Measurements from ENCODE around the gene CLEC4C. TPM values are rescaled to one million over a fixed set of nuclear protein-coding genes. Genes with fewer than 3 reads are reported as not detected.

The CLEC4C gene
- total and polyA plus RNA-seq, 10 of the 15 experiments (the other 5 are each of a cell fraction or from before 2014, with no cell fraction given): 0.38 to 12.2 (median 4.6) TPM

GRCh38 chr12:7712841-7713442 lies 34.2 kb downstream of the CLEC4C start (continued):
- TF ChIP-seq CEBPZ (IDR thresholded peaks at IDR 0.05; ENCODE audit: low read depth, low read length): no peak
- TF ChIP-seq PML (IDR thresholded peaks at IDR 0.05; ENCODE audit: low read length): no peak
- TF ChIP-seq ZBTB33 (IDR thresholded peaks at IDR 0.05): no peak

GRCh38 chr12:7711133-7711532 lies 36.0 kb downstream of the CLEC4C start, which contains the start of gene DPPA3:
Gene DPPA3, plus strand, starts transcription at chr12:7711433. Its CDS starts 138 bp downstream, at chr12:7711571.
- no peak within 1 kb of the TSS for H3K4me2 ChIP-seq (ENCODE audit: control insufficient read depth, insufficient read depth)
- H3K4me3 ChIP-seq: no peak within 1 kb of the TSS
- no peaks in the 10 kb centered on the region for H3K36me3 ChIP-seq (ENCODE audit: control insufficient read depth in 2 of 2, insufficient read depth in 2 of 2, low read length in 1 of 2)
- BruUV-seq (replicated peaks): no TSS peak
- FAIRE-seq: no peak
- POLR2A ChIA-PET: no interaction called here
- ATAC-seq: no peak
- intact Hi-C loops (cut with micrococcal nuclease; ENCODE audit: unreplicated experiment): no loop called here
- 39% methylated on average over 7 of the region's 7 CpGs for WGBS (ENCODE audit: insufficient coverage, insufficient replicate concordance, low lambda C conversion rate, missing lambda C conversion rate)
- H3K79me2 ChIP-seq (ENCODE audit: control insufficient read depth, insufficient read depth, low read length): no peaks in the 10 kb centered on the region
- no peak for DNase-seq (ENCODE audit: low read depth, low spot score)
- TF ChIP-seq TCF12 (IDR thresholded peaks at IDR 0.05; ENCODE audit: low read depth, low read length): no peak
- no peak for TF ChIP-seq ZSCAN29 (IDR thresholded peaks at IDR 0.05)
- no peak for TF ChIP-seq WRNIP1 (IDR thresholded peaks at IDR 0.05; ENCODE audit: borderline replicate concordance, low read depth, low read length)
- no peak for TF ChIP-seq ZNF274 (IDR thresholded peaks at IDR 0.05; ENCODE audit: insufficient read depth, insufficient read length)
- TF ChIP-seq CEBPB (IDR thresholded peaks at IDR 0.05; ENCODE audit: borderline replicate concordance in 1 of 2, low read depth in 2 of 2, low read length in 2 of 2): no peak
- no peak for TF ChIP-seq RELB (IDR thresholded peaks at IDR 0.05; ENCODE audit: low read depth)
- no peak for TF ChIP-seq PML (IDR thresholded peaks at IDR 0.05; ENCODE audit: low read length)
- TF ChIP-seq SMAD5 (IDR thresholded peaks at IDR 0.05; ENCODE audit: low read depth): no peak
- H4K20me1 ChIP-seq (ENCODE audit: control insufficient read depth, insufficient read depth): no peaks in the 10 kb centered on the region
- no peak within 1 kb of the TSS for H2AFZ ChIP-seq (ENCODE audit: control insufficient read depth, low read depth, low read length)
- CTCF ChIA-PET: no interaction called here
- in situ Hi-C loops (cut with MboI): no loop called here
- no peaks in the 10 kb centered on the region for H3K4me1 ChIP-seq (ENCODE audit: control insufficient read depth, insufficient read depth, low read length)
- no peak within 1 kb of the TSS for H3K27ac ChIP-seq (ENCODE audit: control insufficient read depth, insufficient read depth)
- RAD21 ChIA-PET (ENCODE audit: unreplicated experiment): no interaction called here
- H3K27me3 ChIP-seq (replicated peaks in 1 of 2; ENCODE audit: control insufficient read depth in 2 of 2, insufficient read depth in 2 of 2, low read length in 1 of 2): no peaks in the 10 kb centered on the region
- SMC1A ChIA-PET (ENCODE audit: uncharacterized antibody, unreplicated experiment): no interaction called here
- H3K9me3 ChIP-seq (replicated peaks; ENCODE audit: control insufficient read depth, insufficient read depth, low read length): no peaks in the 10 kb centered on the region
- H3K9ac ChIP-seq (ENCODE audit: control insufficient read depth, insufficient read depth, low read length): no peak within 1 kb of the TSS
